WTC11 (cell line): ENCODE data around the gene HMGB4. TPM values are rescaled to one million over a fixed set of nuclear protein-coding genes. Genes with fewer than 3 reads are reported as not detected.

Experiments used
- ATAC-seq: fragments of 200-7000 bp; cut with Tn5 transposase; 2 replicates; pipeline ENCODE4 v1.10.0; 2021; ENCODE audit warnings: mild to moderate bottlenecking, moderate library complexity
- CTCF ChIA-PET: fragments of 300-600 bp; sonication (Branson Sonifier 250); formaldehyde crosslinking; loops from one replicate; lab custom pipeline; 2021; ENCODE audit warnings: antibody characterized with exemption; lab: Charles Lee
- POLR2A ChIA-PET: fragments of 350-600 bp; sonication (Branson Sonifier 250); formaldehyde crosslinking; loops from one replicate; lab custom pipeline; 2021; ENCODE audit warnings: antibody characterized with exemption; lab: Charles Lee
- DNase-seq: peaks from one replicate; pipeline ENCODE4 v3.0.0; 2021; ENCODE audit warnings: low spot score
- H3K27ac Mint-ChIP-seq: 2 replicates; pipeline ENCODE4 v1.8.0; 2021; ENCODE audit warnings: mixed read lengths
- H3K27me3 Mint-ChIP-seq: 2 replicates; pipeline ENCODE4 v1.8.0; 2021; ENCODE audit warnings: low read depth, mild to moderate bottlenecking, moderate library complexity, mixed read lengths
- H3K36me3 Mint-ChIP-seq: 2 replicates; pipeline ENCODE4 v1.8.0; 2021; ENCODE audit warnings: mixed read lengths
- H3K4me1 Mint-ChIP-seq: 2 replicates; pipeline ENCODE4 v1.8.0; 2022; ENCODE audit warnings: mixed read lengths
- H3K4me3 Mint-ChIP-seq: 2 replicates; pipeline ENCODE4 v1.8.0; 2021; ENCODE audit warnings: mild to moderate bottlenecking, moderate library complexity, mixed read lengths
- H3K9me3 Mint-ChIP-seq: 2 replicates; pipeline ENCODE4 v1.8.0; 2021; ENCODE audit warnings: mixed read lengths
- ATF2 ChIP-seq: sonication (generic); formaldehyde crosslinking; IDR thresholded peaks from 2 replicates; pipeline ENCODE4 v1.8.1; 2022; ENCODE audit warnings: low read depth, missing genetic modification reagents, borderline replicate concordance
- CTCF ChIP-seq: fragments of 200-600 bp; IDR thresholded peaks from 2 replicates; pipeline ENCODE4 v1.8.0; 2022; ENCODE audit warnings: antibody characterized with exemption
- ERG ChIP-seq: fragments of 250-450 bp; sonication (Bioruptor Pico); IDR thresholded peaks from 2 replicates; pipeline ENCODE4 v1.8.0; 2021; ENCODE audit warnings: mild to moderate bottlenecking
- ESRRA ChIP-seq: sonication (generic); formaldehyde crosslinking; IDR thresholded peaks from 2 replicates; pipeline ENCODE4 v1.8.1; 2022; ENCODE audit warnings: mild to moderate bottlenecking, missing genetic modification reagents, borderline replicate concordance
- FOXK1 ChIP-seq: sonication (generic); formaldehyde crosslinking; IDR thresholded peaks from 2 replicates; pipeline ENCODE4 v1.8.0; 2022; ENCODE audit warnings: mild to moderate bottlenecking, moderate library complexity, missing genetic modification reagents
- GRHL2 ChIP-seq: fragments of 250-450 bp; sonication (Bioruptor Pico); IDR thresholded peaks from 2 replicates; pipeline ENCODE4 v1.8.0; 2022; ENCODE audit warnings: mild to moderate bottlenecking, moderate library complexity; ENCODE audit not compliant: insufficient replicate concordance, severe bottlenecking
- HMGA2 ChIP-seq: fragments of 250-450 bp; sonication (Bioruptor Pico); IDR thresholded peaks from 2 replicates; pipeline ENCODE4 v1.4.0; 2021; ENCODE audit warnings: mild to moderate bottlenecking, moderate library complexity
- IRF2 ChIP-seq: sonication (generic); formaldehyde crosslinking; IDR thresholded peaks from 2 replicates; pipeline ENCODE4 v1.8.0; 2022; ENCODE audit warnings: low read depth, missing genetic modification reagents, borderline replicate concordance
- JAZF1 ChIP-seq: fragments of 250-450 bp; sonication (Bioruptor Pico); IDR thresholded peaks from 2 replicates; pipeline ENCODE4 v1.9.0; 2021; ENCODE audit warnings: moderate library complexity, mild to moderate bottlenecking, inconsistent platforms
- MYBL2 ChIP-seq: sonication (generic); formaldehyde crosslinking; IDR thresholded peaks from 2 replicates; pipeline ENCODE4 v1.8.1; 2023; ENCODE audit warnings: mild to moderate bottlenecking, moderate library complexity, missing genetic modification reagents
- NR2C2 ChIP-seq: sonication (generic); formaldehyde crosslinking; IDR thresholded peaks from 2 replicates; pipeline ENCODE4 v1.8.0; 2022; ENCODE audit warnings: mild to moderate bottlenecking, missing genetic modification reagents
- SOX15 ChIP-seq: fragments of 250-450 bp; sonication (Bioruptor Pico); IDR thresholded peaks from 2 replicates; pipeline ENCODE4 v1.9.0; 2021; ENCODE audit warnings: mild to moderate bottlenecking
- TEAD4 ChIP-seq: sonication (generic); formaldehyde crosslinking; IDR thresholded peaks from 2 replicates; pipeline ENCODE4 v1.8.0; 2022; ENCODE audit warnings: mild to moderate bottlenecking, missing genetic modification reagents
- ZNF121 ChIP-seq: sonication (generic); formaldehyde crosslinking; IDR thresholded peaks from 2 replicates; pipeline ENCODE4 v1.8.0; 2023; ENCODE audit warnings: missing genetic modification reagents
- ZNF512 ChIP-seq: sonication (generic); formaldehyde crosslinking; IDR thresholded peaks from 2 replicates; pipeline ENCODE4 v1.8.1; 2022; ENCODE audit warnings: missing genetic modification reagents, borderline replicate concordance
- total RNA-seq: library from RNA; stranded (reverse); gene quantifications from 3 replicates; pipeline ENCODE4 v1.2.3, GENCODE V29; 2021

Gene HMGB4
- total RNA-seq, 1 experiment from 2014 or later = not detected

GRCh38 chr1:33841494-33841893 lies 22.4 kb upstream of the HMGB4 start:
- Mint-ChIP-seq H3K9me3 (peaks cover 39% of the 10 kb centered on the region), H3K36me3 (peaks cover 37% of the 10 kb centered on the region), H3K27me3 (no peaks in the 10 kb centered on the region), H3K4me3 (no peak overlapping the region), H3K4me1 (no peaks in the 10 kb centered on the region), H3K27ac (no peak overlapping the region)
- DNase-seq (no peak), ATAC-seq (no peak)
- TF ChIP-seq MYBL2 (CRISPR knock-in tag) = no peak
- ChIA-PET POLR2A (no interaction called here), CTCF (no interaction called here)

- no peak overlapping the region for H3K27ac Mint-ChIP-seq
- H3K27me3 Mint-ChIP-seq = no peaks in the 10 kb centered on the region
These were observed 21.5 kb upstream of the HMGB4 start for GRCh38 chr1:33842348-33842747.

More at GRCh38 chr1:33842348-33842747, 21.5 kb upstream of the HMGB4 start:
- ATAC-seq = no peak; the same call in 1 of the 2 replicates
- no peak for TF ChIP-seq JAZF1
- no peak for TF ChIP-seq CTCF
- no peak for TF ChIP-seq HMGA2 (CRISPR knock-in tag)
- TF ChIP-seq SOX15 (CRISPR knock-in tag) = no peak
- no peak for TF ChIP-seq ESRRA (CRISPR knock-in tag)
- no peak for TF ChIP-seq FOXK1
- no peak for TF ChIP-seq GRHL2
- no peak for TF ChIP-seq ERG (CRISPR knock-in tag)
- no peak for TF ChIP-seq ZNF121
- TF ChIP-seq NR2C2 (CRISPR knock-in tag) = no peak
- TF ChIP-seq ATF2 (CRISPR knock-in tag) = no peak
- no peak for TF ChIP-seq TEAD4 (CRISPR knock-in tag)
- TF ChIP-seq ZNF512 (CRISPR knock-in tag) = no peak
- TF ChIP-seq IRF2 (CRISPR knock-in tag) = no peak
- TF ChIP-seq, all 79 proteins: peak for 0
- DNase-seq = no peak
- ChIA-PET CTCF (no interaction called here), POLR2A (no interaction called here)
- H3K4me3 Mint-ChIP-seq = no peak overlapping the region
- H3K9me3 Mint-ChIP-seq = peaks cover 30% of the 10 kb centered on the region
- no peaks in the 10 kb centered on the region; the same call in none of the 2 replicates for H3K4me1 Mint-ChIP-seq
- H3K36me3 Mint-ChIP-seq = peaks cover 29% of the 10 kb centered on the region
